ENCODE data around the gene CDH12. TPM values are rescaled to one million over a fixed set of nuclear protein-coding genes. Genes with fewer than 3 reads are reported as not detected.

CDH12 gene
- total RNA-seq, 1 donor from 2014 or later, result 0.26 TPM

DNA sequence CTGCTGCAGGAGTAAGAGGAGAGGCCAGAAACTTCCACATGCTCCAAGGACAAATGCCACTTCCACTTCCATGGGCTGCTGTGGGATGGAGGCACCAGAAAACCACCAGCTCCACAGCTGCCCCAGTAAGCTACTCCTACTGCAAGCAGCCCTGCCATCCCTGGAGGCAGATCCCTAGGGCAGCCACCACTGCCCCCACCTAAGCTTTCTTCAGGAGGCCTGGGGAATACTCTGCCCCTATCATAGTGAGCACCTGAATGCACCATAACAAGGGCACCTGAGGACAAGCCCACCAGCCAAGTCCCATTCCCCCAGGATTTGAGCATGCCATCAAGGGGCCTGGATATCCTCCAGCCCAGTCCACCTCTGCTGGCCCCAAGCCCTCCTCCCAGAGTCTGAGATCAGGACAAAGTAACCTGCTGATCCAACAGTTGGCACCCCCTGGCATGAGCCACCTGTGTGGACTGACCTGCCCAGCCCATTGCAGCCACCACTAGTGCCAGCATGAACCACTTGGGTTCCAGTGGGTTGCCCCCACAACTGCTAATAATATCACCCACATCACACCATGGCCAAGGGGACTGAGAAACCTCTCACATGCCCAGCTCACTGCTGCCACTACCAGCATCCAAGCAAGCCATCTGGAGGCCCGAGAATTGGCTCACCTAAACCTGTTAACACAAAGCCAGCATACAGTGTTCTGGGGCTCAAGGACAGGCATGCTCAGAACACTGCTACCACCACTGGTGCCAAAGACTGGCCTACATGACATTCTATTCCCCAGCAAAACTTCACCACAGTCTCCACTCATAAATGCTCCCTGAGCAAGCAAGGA is 480.1 kb downstream of the CDH12 start:
- Mint-ChIP-seq H3K4me1 (ENCODE audit: unreplicated experiment) (no peaks in the 10 kb centered on the region), H3K36me3 (ENCODE audit: low read depth, unreplicated experiment) (no peaks in the 10 kb centered on the region), H3K9me3 (ENCODE audit: unreplicated experiment) (no peaks in the 10 kb centered on the region), H3K27ac (ENCODE audit: unreplicated experiment) (peak overlapping the region; percentile 43), H3K4me3 (ENCODE audit: unreplicated experiment) (no peak overlapping the region), H3K27me3 (ENCODE audit: unreplicated experiment) (peaks cover 10% of the 10 kb centered on the region)
- no peak for DNase-seq (ENCODE audit: low spot score)
- TF ChIP-seq, protein P1, sequence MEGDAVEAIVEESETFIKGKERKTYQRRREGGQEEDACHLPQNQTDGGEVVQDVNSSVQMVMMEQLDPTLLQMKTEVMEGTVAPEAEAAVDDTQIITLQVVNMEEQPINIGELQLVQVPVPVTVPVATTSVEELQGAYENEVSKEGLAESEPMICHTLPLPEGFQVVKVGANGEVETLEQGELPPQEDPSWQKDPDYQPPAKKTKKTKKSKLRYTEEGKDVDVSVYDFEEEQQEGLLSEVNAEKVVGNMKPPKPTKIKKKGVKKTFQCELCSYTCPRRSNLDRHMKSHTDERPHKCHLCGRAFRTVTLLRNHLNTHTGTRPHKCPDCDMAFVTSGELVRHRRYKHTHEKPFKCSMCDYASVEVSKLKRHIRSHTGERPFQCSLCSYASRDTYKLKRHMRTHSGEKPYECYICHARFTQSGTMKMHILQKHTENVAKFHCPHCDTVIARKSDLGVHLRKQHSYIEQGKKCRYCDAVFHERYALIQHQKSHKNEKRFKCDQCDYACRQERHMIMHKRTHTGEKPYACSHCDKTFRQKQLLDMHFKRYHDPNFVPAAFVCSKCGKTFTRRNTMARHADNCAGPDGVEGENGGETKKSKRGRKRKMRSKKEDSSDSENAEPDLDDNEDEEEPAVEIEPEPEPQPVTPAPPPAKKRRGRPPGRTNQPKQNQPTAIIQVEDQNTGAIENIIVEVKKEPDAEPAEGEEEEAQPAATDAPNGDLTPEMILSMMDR (IDR thresholded peaks at IDR 0.05; ENCODE audit: unreplicated experiment), result no peak

DNA sequence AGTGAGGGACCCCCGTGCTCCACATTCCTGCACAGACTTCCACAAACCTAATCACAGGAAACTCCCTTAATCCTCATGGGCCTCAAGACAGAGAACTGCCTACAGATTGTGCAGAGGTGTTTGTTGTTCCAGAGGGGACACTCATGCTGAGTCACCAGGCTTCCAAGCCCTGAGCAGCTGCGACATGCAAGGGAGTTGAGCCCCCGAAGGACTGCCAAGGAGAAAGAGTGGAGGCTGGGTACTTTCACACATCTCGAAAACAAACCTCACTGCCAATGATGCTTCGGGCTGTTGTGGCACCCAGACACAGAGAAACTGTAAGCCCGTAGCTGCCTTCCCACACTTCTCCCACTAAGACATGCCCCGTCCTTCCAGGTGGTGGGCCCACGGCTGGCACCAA is 480.8 kb downstream of the CDH12 start:
- H3K27me3 Mint-ChIP-seq (ENCODE audit: unreplicated experiment), result peaks cover 10% of the 10 kb centered on the region
- no peak for DNase-seq (ENCODE audit: low spot score)
- no peaks in the 10 kb centered on the region for H3K9me3 Mint-ChIP-seq (ENCODE audit: unreplicated experiment)
- no peak overlapping the region for H3K4me3 Mint-ChIP-seq (ENCODE audit: unreplicated experiment)
- no peaks in the 10 kb centered on the region for H3K36me3 Mint-ChIP-seq (ENCODE audit: low read depth, unreplicated experiment)
- no peak overlapping the region for H3K27ac Mint-ChIP-seq (ENCODE audit: unreplicated experiment)
- TF ChIP-seq, protein P1 (IDR thresholded peaks at IDR 0.05; ENCODE audit: unreplicated experiment), result no peak
- H3K4me1 Mint-ChIP-seq (ENCODE audit: unreplicated experiment), result no peaks in the 10 kb centered on the region

DNA sequence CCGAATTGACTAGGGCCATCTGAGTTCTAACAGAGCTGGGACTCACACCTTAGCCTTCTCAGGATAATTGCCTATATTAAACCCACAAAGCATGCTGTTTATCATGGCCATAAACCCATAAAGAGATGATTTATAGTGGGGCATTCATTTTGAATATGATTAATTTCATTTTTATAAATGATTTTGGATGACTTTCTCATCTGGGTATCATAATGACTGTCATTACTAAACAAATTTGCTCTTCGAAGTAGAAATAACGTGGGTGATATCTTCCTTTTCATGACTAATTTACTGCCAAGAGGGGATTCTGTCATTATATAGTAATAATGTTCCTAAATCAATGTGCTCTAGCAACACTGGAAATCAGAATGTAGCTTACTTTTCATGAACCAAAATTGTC is 498.2 kb downstream of the CDH12 start:
- H3K9me3 Mint-ChIP-seq (ENCODE audit: unreplicated experiment), result no peaks in the 10 kb centered on the region
- H3K4me1 Mint-ChIP-seq (ENCODE audit: unreplicated experiment), result no peaks in the 10 kb centered on the region
- TF ChIP-seq, protein P1 (IDR thresholded peaks at IDR 0.05; ENCODE audit: unreplicated experiment), result no peak
- no peak overlapping the region for H3K27ac Mint-ChIP-seq (ENCODE audit: unreplicated experiment)
- H3K36me3 Mint-ChIP-seq (ENCODE audit: low read depth, unreplicated experiment), result no peaks in the 10 kb centered on the region
- no peaks in the 10 kb centered on the region for H3K27me3 Mint-ChIP-seq (ENCODE audit: unreplicated experiment)
- H3K4me3 Mint-ChIP-seq (ENCODE audit: unreplicated experiment), result no peak overlapping the region
- DNase-seq (ENCODE audit: low spot score), result no peak

DNA sequence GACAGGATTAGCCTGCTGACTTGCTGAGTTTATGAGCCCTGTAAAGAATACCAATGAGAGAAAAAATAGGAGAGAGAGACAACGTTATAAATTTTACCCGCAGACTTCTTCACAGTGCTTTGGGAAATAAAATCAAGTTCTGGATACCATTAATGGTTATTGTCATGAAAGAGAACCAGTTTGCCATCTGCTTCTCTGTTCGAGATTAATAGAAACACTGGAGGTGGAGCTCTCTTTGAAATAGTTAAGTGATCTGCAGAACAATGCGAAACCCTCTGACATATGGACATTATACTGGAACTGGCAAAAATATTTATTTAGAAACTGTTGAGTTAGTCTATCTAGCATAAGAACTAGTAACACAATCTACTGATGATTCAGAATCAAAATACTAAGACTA is 500.7 kb downstream of the CDH12 start:
- H3K27ac Mint-ChIP-seq (ENCODE audit: unreplicated experiment), result no peak overlapping the region
- H3K27me3 Mint-ChIP-seq (ENCODE audit: unreplicated experiment), result no peaks in the 10 kb centered on the region
- no peaks in the 10 kb centered on the region for H3K4me1 Mint-ChIP-seq (ENCODE audit: unreplicated experiment)
- H3K9me3 Mint-ChIP-seq (ENCODE audit: unreplicated experiment), result no peaks in the 10 kb centered on the region
- DNase-seq (ENCODE audit: low spot score), result no peak
- TF ChIP-seq, protein P1 (IDR thresholded peaks at IDR 0.05; ENCODE audit: unreplicated experiment), result no peak
- H3K4me3 Mint-ChIP-seq (ENCODE audit: unreplicated experiment), result no peak overlapping the region
- no peaks in the 10 kb centered on the region for H3K36me3 Mint-ChIP-seq (ENCODE audit: low read depth, unreplicated experiment)

DNA sequence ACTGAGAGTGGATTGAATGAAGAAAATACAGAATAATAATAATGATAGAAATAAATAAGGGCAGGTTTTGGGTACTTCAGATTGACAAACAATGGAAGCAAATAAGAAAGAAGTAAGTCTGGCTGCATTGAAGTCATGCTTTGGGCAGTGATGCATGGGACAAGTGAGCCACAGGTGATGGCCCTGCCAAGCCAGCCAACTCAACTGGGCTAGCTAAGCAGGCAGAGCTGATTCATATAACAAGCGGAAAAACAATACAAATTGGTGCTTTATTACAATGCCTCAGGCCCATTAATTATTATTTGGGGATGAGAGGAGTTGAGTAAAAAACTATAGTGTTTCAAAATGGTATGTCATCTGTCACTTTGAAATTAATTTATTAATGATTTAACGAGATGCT is 502.0 kb downstream of the CDH12 start:
- TF ChIP-seq, protein P1 (IDR thresholded peaks at IDR 0.05; ENCODE audit: unreplicated experiment), result no peak
- Mint-ChIP-seq H3K27ac (ENCODE audit: unreplicated experiment) (no peak overlapping the region), H3K27me3 (ENCODE audit: unreplicated experiment) (no peaks in the 10 kb centered on the region), H3K36me3 (ENCODE audit: low read depth, unreplicated experiment) (no peaks in the 10 kb centered on the region), H3K4me1 (ENCODE audit: unreplicated experiment) (no peaks in the 10 kb centered on the region), H3K9me3 (ENCODE audit: unreplicated experiment) (no peaks in the 10 kb centered on the region), H3K4me3 (ENCODE audit: unreplicated experiment) (no peak overlapping the region)
- no peak for DNase-seq (ENCODE audit: low spot score)

Measured in endothelial cell (in vitro differentiated cells).